SK-N-MC (cell line): Measurements from ENCODE around the gene GPATCH8.
"Not testable (repeated sequence)": the region's sequence is repeated elsewhere in the genome, so short reads cannot be mapped to it uniquely, and the experiment has no call there.

Experiments
- EZH2 ChIP-seq: fragments of 200-600 bp; sonication (generic); IDR thresholded peaks from one replicate; pipeline ENCODE4 v1.6.1; 2017; ENCODE audit warnings: antibody characterized with exemption
- FOXP2 ChIP-seq: optimal IDR thresholded peaks from 2 replicates; pipeline ENCODE3; 2011; ENCODE audit warnings: mild to moderate bottlenecking, moderate library complexity; ENCODE audit not compliant: insufficient read depth; ENCODE audit errors: extremely low read length, control extremely low read depth
- POLR2AphosphoS5 ChIP-seq: IDR thresholded peaks from 2 replicates; pipeline ENCODE4 v1.6.1; 2012; ENCODE audit warnings: mild to moderate bottlenecking, low read depth, low read length, borderline replicate concordance

GRCh38 chr17:44368391-44369243 lies 134.6 kb downstream of the GPATCH8 start:
- not testable (repeated sequence) for TF ChIP-seq EZH2, POLR2AphosphoS5, FOXP2
